GM18526 (cell line): ENCODE measurements around the gene DOC2A.

Source experiments
- POLR2A ChIP-seq: IDR thresholded peaks from 3 replicates; pipeline ENCODE4 v1.6.1; 2011; ENCODE audit not compliant: insufficient read length; ENCODE audit errors: extremely low read depth

DOC2A gene

GRCh38 chr16:30030011-30030685 is 19.3 kb upstream of the DOC2A start:
- TF ChIP-seq POLR2A: no peak

DNA sequence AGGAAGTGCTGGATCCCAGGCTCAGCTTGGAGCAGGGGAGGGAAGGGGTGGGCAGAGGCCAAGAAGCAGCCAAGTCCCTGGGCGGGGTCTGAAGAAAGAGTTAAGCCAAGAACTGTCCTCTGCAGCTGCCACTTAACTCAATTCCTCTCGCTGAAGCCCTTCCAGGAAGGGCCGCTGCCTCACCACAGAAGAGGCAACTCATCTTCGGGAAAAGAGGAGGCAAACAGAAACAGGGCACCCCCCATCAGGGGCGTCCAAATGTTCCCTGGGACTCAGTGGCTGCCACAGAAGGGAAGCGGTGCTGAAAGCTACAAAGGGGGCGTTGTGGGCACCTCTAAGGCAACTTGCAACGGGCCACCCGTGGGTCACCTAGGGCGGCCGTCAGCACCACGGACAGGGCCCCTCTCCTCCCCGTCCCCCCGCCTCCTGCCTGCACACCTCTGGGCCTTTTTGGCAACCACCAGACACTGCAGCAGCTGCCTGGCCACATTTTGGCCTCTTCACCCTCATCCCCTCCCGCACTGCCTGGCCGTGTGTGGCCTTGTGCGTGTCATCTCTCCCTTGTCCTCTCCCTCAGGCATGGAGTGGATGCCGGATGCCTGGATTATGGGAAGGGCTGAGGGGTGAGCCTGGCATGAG is 17.7 kb upstream of the DOC2A start:
- no peak for TF ChIP-seq POLR2A

DNA sequence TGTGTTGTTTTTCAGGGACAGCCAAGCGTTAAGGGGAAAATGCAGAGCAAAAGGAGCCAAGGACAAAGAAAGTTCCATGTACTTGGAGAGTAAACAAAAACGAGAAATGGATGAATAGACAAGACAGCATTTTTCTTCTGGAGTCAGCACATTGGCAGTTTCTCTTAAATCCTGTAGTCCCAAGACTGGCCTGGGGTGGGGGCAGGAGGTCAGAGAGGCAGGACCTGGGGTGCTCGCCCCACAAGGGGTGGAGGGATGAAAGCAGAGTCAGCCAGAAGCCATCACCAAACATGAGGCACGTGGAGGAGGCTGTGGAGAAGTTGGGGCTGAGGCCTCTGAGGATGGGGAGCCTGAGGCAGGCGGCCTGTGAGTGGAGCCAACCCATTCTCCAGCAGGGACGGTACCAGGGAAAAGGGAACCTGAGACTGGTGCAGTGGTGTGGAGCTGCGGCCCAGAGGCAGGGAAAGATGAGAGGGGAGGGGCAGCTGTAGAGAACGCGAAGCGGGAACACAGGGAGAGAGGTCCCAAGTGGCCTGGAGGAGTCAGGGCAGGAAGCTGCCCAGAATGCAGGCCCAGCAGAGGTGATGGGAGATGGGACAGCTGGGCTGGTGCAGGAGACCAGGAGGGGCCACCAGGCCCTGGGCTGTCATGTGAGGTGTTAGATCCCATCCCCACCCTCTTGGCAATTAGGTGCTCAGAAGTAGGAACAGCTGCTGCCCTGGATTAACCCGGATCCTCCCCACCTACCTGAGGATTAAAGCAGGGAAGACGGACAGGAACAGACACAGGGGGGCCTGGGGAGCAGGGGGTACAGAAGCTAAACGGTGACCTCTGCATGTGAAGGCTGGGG is 17.0 kb upstream of the DOC2A start:
- TF ChIP-seq POLR2A: no peak

- TF ChIP-seq POLR2A: no peak
These were observed 15.6 kb upstream of the DOC2A start for GRCh38 chr16:30026449-30026848.

GRCh38 chr16:30025574-30025973 is 14.7 kb upstream of the DOC2A start:
- TF ChIP-seq POLR2A: no peak

DNA sequence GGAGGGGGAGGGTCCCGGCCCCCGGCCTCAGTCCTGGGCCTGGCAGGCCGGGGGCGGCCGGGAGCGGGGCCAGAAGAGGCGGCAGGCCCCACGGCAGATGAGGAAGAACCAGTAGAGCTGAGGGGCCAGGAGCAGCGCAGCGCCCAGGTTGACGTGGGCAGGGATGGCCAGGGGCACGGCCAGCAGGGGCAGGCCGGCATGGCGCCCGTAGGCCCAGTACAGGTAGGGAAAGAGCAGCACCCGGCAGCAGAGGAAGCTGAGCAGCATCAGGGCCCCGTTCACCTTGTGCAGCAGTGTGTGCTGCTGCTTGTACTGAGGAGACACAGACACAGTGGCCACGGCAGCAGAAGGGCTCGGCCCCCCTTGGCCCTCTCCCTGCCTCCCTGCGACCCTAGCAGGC is 14.3 kb upstream of the DOC2A start:
- TF ChIP-seq POLR2A: no peak

GRCh38 chr16:30024451-30024850 is 13.6 kb upstream of the DOC2A start:
- TF ChIP-seq POLR2A: no peak

GRCh38 chr16:30023586-30023985 is 12.8 kb upstream of the DOC2A start:
- no peak for TF ChIP-seq POLR2A

GRCh38 chr16:30022887-30023286 is 12.1 kb upstream of the DOC2A start, which contains the start of gene C16orf92:
Gene C16orf92, plus strand, starts transcription at chr16:30023198. Its CDS starts 143 bp downstream, at chr16:30023341.
- no peak for TF ChIP-seq POLR2A

DNA sequence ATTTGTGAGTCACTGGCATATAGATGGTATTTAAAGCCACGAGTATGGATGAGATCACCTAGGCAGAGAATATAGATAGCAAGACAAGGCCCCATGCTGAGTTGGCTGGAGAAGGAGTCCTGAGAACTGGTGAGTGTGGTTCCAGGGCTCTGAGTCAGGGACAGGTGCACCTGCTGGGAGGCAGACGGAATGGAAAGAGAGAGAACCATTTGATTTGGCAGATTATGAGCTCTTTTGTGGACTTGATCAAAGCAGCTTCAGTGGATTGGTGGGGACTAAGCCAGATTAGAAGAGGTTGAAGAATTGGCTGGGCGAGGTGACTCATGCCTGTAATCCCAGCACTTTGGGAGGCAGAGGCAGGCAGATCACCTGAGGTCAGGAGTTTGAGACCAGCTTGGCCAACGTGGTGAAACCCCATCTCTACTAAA is 7.9 kb upstream of the DOC2A start:
- no peak for TF ChIP-seq POLR2A

DNA sequence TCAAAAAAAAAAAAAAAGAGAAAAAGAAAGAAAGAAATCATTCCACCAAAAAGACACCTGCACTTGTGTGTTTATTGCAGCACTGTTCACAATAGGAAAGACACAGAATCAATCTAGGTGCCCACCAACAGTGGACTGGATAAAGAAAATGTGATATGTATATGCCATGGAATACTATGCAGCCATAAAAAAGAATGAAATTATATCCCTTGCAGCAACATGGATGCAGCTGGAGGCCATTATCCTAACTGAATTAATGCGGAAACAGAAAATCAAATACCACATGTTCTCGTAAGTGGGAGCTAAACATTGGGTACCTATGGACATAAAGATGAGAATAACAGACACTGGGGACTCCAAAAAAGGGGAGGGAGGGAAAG is 6.4 kb upstream of the DOC2A start:
- no peak for TF ChIP-seq POLR2A

DNA sequence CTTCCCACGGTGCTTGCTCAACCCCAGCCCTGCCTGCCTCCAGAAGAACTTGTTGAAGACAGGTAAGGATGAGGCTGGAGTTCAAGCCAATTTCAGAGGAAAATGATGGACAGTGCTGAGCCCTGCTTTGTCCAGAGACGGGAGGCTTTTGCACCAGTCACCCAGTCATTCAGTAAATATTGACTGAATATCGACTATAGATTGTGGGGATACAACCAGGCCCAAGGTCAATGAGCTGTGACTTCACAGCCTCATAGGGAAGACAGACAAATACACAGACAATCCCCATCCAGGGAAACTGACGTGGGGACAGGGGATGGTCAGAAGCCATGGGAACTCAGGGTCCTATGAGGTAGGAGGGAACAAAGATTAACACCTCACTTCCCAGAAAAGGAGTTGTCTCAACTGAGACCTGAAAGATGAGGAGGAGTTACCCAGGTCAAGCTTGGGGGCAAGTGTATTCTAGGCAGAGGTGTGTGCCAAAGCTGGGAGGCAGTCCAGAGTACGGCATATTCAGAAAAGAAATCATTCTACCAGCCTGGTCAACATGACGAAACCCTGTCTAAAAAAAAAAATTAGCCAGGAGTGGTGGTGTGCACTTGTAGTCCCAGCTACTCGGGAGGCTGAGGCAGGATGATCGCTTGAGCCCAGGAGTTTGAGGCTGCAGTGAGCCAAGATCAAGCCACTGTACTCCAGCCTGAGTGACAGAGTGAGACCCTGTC is 5.9 kb upstream of the DOC2A start:
- no peak for TF ChIP-seq POLR2A

DNA sequence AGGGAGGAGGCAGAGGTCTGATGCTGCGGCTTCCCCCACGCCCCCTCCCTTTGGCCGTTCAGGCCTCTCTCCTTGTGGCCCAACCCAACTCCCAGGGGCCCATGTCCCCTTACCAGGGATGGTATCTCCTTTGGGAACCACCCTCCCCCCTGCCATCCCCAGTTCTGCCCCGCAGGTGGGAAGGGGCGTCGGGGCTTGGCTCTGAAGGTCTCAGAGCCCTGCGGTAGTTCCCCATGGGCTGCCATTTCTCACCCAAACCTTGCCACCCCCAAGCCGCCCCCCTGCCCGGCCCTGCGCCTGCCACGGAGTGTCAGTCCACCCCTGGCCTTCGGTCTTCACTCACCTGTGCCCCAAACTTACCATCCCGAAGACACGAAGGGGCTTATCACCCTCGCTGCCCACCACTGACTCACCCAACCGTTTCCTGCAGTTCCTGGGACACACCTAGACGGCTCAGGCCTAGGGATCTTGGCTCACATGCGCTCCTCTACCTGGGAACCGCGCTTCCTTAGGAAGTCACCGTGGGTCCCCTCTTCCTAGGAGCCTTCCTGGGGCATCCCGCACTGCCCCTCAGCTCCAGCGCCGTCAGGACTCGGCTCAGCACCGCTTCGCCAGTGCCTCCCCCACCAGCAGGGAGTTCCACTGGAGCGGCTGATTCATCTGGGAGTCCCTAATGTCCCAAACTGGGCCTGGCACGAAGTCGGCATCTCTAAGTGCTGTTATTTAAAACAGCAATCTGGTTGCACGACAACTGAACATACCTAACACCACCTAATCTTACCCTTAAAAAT is 1.1 kb upstream of the DOC2A start:
- TF ChIP-seq POLR2A: no peak

DNA sequence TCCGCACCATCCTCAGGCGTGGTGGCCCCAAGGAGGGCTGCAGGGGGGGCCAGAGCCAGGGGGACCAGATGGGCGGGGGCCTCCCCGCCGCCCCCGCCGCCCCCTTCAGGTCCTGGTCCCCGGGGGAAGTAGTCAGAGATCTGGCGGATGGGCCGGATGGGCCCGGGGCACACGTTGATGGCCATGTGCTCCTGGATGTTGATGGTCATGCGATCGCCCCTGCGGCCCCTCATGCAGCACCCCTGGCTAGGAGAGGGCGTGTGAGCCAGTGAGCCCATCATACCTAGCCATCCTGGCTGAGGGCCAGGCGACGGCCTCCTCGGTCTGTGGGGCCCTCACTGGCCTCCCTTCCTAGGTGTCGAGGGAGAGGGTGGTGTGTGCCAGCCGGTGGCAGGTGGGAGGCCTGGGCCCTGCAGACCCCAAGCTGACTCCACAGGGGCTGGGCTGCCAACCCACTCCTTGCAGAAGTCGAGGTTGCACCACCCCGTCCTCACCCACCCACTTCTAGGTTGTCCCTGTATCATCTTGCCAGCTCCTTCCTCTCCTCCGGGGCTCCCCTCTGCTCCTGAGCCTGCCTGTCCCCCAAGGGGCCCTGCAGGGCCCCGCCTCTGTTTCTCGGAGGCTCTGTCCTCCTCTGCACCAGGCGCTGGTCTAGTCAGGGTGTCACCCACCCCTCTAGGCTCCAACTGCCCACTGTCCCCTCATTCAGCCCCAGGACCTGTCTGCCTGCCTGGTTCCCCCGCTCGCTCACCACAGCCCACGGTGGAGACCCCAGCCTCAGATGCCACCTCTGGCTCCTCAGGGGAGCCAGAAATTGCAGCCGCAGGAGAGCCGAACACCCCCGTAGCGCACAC is 610 bp downstream of the DOC2A start:
- no peak for TF ChIP-seq POLR2A
